Activated naive CD4-positive, alpha-beta T cell treated with Interleukin-2 at 50 U/mL for 16 hours (primary cell): Measurements from ENCODE around the gene PDE6H.

Experiments
- DNase-seq: peaks from one replicate; pipeline ENCODE4 v3.0.0-alpha.2; 2020

PDE6H gene

GRCh38 chr12:15007551-15007950, 34.7 kb downstream of the PDE6H start:
- DNase-seq = no peak

- no peak for DNase-seq
Measured at GRCh38 chr12:15011162-15011561, 38.3 kb downstream of the PDE6H start.

GRCh38 chr12:15013634-15014179, 40.9 kb downstream of the PDE6H start:
- DNase-seq = no peak

GRCh38 chr12:15014708-15015107, 41.9 kb downstream of the PDE6H start:
- no peak for DNase-seq

- DNase-seq = no peak
Measured at GRCh38 chr12:15015121-15015520, 42.3 kb downstream of the PDE6H start.

- no peak for DNase-seq
Measured at GRCh38 chr12:15020156-15020555, 47.3 kb downstream of the PDE6H start.
